ENCODE results near the gene PC. TPM values are rescaled to one million over a fixed set of nuclear protein-coding genes. Genes with fewer than 3 reads are reported as not detected.

PC gene
- total RNA-seq, 1 experiment from 2014 or later: 54.4 TPM

DNA sequence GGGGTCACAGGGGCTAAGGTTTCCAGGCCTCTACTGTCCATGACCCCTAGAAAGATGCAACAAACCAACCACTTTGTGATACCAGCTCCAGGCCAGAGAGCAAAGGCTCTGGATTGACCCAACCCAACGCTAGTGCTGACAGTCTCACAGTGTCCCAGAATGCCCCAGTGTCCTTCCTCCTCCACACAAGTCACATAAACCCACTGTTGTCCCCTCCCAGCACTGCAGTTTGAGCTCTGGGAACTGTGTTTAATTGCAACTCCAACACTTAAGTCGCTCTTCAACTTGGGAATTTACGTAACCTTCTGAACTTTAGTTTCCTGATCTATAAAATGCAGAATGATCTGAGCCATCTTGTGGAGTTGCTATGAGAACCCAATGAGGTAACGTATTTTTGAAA is 47.5 kb downstream of the PC start:
- DNase-seq (ENCODE audit: low read depth): no peak

DNA sequence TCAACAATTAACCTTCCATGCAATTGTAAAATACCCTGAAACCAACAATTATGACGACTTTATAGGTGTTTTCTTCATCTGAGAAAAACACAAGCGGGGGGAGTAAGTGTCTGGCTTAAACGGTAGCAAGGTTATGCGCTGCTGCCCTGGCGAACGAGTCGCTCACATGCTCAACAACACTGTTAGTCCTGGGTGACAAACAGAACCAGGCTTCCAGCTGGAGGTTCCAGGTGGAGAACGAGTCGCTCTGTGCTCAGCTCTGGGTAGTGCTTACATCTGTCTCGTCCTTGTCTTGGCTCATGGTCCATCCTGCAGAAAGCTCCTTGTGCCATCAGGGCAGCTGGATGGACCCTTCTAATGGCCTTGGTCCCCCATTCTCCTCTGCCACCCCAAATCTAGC is 48.2 kb downstream of the PC start:
- no peak for DNase-seq (ENCODE audit: low read depth)

DNA sequence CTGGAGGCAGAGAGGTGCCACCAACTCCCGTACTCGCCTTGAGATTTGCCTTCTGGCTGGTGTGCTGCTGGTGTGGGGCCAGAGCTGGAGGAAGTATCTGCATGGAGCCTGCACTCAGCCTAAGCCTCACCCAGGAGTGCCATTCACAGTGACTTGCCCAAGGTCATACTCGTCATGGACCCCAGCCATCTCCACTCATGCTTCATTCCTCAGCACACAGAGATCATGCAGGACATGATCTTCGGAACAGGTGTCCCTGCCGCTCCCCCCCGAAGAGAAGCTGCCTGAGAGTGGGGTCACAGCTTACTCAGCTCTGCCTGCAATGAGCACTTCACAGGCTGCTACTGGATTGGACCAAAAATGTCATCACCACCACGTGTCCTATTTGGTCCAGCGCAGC is 49.0 kb downstream of the PC start:
- no peak for DNase-seq (ENCODE audit: low read depth)

DNA sequence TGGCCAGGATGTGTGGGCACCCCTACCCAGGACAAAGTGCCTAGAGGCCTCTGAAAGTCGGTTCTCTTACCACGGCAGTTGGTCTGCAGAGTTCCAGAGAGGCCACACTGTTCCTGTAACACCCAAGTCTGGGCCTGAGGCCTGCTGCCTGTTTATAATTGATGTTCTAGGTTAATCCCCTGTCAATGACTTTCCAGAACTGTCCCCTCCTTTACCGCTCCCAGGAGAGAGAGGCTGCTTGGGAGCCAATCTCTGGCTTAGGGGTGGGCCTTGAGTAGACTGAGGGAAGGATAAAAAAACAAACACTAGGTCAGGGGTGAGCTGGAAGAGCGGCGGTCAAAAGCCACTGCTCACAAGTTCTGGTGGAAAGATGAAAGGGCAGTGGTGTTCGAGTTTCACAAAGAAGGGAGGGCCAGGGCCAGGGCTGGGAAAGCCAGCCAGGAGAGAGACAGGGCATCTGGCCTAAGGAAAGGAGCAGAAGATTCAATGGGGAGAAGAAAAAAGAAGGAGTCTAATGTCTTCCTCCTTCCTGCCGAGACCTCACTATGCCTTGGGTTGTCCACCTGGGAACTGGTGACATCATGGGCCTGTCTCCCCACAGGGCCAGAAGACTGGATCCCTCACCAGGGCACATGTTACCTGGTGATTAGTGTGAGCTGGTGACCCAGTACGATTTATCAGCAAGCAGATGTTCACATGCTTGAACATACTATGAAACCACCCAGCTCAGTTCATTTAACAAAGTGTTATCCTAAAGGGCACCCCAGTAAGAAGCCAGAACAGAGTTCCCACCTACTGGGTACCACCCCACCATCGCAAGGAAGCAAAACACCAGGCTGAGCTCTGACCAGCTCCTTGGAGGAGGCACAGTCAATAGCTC is 50.2 kb downstream of the PC start:
- no peak for DNase-seq (ENCODE audit: low read depth)

DNA sequence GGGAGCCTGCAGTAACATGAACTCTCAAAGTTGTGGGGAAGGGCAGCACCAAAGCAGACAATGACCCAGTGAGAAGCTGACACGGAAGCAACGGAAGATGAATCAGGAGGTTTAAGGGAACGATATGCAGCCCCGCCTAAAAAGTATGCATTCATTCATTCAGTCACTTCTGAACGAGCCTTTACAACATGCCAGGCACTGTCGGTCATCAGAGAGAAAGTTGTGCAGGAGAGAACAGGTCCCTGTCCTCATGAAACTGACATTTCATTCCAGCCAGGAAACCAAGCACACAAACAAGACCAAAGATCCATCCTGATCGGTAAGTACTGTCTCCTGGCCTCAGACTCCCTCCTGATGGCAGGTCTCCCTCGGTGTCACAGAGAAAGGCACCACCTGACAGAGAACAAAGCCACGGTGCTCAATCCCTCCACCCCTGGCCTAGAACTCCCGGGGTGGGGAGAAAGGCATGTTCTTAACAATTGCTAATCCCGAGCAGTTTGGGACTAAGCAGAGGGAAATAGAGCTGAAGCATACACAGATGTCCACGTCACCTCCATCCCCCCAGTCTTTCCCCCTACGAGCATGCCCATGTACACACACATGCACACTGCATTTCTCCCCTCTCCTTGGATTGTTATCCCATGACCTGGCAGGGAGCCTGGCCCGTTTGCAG is 52.0 kb downstream of the PC start:
- DNase-seq (ENCODE audit: low read depth): no peak

DNA sequence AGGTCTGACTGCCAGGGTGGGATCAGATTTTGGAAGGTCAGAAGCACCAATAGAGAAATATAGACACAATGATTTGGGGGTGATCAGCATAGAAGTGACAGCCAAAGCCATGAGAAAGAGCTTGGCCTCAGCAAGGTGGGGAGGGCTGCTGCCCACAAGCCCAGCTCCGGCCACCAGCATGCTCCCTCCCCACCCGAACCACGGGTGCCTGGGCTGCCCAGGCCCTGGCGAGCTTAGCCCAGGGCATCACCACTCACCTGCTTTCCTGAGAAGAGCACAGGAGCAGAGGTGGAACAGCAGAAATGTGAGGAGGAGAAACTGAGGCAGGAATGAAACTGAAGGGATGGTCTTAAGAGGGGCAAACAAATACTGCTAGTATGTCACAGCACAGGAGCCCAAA is 52.6 kb downstream of the PC start:
- DNase-seq (ENCODE audit: low read depth): no peak

DNA sequence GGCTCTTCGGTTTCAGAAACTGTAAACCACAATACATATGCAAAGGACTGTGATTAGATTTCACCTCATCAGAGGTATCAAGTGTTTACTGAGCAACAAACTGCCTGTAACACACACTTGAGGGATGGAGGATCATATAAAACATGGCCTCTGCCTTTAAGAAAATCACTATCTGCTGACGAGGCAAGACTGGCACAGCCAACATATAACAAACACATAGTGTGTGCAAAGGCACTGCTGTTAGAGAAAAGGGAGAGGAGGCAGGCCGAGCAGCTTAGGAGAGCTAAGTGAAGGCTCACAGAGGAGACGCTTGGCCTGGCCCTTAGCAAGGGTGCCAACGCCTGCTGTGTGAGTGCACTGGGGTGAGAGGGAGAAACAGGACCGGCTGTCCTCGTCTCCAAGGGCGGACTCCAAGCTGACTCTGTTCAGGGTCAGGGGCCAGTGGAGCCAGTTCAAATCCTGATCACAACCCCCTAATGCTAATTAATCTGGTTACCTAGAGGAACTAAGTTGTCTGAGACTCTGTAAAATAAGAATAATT is 53.1 kb downstream of the PC start:
- DNase-seq (ENCODE audit: low read depth): no peak

DNA sequence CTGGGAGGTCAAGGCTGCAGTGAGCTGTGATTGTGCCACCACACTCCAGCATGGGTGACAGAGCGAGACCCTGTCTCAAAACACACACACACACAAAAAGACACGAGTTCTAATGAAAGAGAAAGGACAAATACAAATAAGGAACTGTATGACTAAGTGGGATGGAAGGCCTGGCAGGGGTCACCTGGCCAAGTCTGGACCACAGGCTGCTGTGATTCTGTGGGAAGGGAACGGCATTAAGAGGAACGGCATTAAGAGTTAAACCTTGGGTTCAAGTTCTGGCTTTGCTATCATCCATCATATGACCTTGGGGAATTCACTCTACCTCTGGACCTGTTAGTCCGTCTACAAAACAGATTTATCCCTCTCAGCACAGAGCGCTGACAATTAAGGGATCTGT is 53.6 kb downstream of the PC start:
- DNase-seq (ENCODE audit: low read depth): no peak

DNA sequence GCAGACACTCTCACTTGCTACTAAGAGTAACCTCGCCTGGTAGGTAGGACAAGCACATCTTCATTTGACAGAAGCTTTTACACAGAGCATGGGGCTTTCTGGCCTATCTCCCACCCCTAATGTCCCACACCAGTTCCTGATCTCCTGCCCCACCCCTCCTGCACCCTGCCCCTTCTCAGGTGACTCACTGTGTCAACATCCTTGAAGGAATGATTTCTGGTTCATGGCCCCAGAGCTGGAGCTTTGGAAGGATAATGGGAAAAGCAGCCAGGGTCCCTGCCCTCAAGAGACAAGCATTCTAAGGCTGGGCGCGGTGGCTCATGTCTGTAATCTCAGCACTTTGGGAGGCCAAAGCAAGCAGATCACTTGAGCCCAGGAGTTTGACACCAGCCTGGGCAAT is 54.1 kb downstream of the PC start:
- DNase-seq (ENCODE audit: low read depth): peak; percentile 24

DNA sequence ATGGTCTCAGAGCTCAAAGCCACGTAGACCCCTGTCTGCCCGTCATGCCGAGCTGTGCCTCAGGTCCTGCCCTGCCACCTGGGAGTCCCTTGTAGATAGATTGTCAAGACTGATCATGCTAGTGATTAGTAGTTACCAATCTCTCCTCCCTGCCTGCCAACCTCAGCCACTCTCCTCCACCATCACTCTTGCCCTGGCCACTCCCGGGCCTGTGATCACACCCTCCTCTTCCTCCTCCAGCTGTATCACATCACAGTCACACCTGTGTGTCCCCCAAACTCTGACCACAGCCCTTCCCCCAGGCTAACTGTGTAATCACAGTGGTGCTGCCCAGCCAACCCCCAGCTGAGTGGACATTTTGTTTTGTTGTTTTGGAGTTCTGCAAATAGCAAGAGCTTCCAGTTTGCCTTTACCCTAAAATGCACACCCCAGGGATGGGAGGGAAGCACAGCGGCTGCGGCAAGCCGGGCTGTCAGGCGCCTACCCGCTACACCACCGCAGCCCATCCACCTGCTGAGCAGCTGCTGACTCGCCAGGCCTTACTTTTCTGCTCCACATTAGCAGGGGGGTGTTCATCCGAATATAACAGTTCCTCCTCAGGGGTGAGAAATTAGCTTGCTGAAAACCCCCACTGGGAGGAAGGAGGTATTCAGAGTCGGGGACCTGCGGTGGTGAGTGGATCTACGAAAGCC is 55.6 kb downstream of the PC start:
- DNase-seq (ENCODE audit: low read depth): no peak

DNA sequence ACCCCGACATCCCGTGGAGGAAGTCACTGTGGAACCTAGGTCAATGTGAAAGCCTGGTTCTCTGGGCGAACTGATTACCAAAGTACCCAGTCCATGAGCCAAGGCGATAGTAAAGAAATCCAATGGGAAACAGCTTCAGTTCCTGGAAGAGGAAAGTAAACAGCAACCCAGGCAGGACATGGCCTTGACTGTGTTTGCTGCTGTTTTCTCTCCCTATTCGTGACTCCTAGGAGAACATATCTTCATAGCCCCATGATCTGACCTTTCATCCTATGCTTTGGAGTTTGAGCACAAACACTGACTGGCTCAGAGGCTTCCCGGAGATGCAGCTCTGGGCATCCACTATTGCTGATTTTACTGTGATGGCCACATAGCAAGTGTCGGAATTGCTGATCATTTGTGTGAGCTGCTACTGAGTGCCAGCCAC is 56.2 kb downstream of the PC start:
- no peak for DNase-seq (ENCODE audit: low read depth)

DNA sequence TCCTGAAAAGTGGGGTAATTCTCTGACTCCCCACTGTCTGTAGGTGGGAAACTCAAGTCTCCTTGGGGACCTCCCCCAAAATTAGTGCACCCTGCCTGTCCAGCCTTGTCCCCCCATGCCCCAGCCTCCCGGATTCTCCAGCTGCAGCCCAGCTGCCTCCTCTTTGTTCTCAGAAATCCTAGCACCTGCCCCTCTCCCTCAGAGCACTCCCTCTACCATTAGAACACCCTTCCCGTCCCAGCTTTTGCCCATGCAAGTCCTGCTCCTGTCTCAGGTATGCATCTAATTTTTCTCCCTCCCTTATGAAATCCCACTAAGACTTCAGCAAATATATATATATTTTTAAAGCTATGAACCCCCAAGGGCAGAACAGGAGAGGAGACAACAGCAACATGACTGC is 64.0 kb downstream of the PC start:
- no peak for DNase-seq (ENCODE audit: low read depth)

DNA sequence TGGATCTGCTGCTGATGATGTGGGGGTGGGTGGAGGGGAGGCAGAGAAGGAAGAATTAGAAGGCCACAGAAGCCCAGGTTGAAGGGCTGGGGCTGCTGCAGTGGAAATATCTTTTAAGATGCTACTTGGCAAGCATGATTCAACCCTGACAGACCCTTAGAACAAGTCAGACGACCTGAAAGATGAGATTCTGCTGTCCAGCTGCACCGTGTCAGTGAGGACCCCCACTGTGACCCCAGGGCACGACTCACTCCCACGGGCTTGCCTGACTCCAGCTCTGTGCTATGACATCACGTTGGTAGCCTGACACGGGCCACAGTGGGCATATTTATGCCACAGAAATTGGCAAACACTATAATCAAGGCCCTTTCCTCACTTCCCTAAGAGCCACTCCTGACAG is 65.3 kb downstream of the PC start:
- DNase-seq (ENCODE audit: low read depth): peak; percentile 11

DNA sequence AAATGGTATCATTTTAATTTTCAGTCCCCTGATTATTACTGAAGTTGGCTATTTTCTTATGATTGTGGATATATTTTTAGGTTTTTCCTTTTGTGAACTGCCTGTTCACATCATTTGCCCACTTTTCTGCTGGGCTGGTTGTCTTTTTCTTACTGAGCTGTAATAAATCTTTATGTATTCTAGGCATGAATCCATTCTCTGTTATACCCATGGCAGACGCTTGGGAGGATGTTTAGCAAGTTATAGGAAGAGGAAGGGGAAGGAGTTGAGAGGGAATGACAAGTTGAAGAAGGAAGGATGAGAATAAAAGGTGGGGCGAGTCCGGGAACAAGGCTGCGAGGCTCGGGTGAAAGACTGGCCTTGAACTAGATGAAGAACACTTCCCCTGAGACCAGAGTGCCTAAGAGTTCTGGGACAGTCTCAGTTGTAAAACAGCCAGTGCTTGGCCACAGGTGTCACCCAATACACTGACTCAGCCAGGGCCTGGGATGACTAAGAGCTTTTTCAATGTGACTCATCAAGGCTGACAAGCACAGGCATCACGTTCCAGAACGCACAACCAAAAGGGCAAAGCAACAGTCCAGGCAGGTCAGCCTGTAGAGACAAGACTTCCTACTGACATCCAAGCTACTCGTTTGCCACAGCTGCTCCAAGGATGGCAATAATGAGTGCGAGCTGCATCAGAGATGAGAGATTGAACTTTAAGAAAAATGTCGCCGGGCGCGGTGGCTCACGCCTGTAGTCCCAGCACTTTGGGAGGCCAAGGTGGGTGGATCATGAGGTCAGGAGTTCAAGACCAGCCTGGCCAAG is 66.1 kb downstream of the PC start:
- peak; percentile 98 for DNase-seq (ENCODE audit: low read depth)

DNA sequence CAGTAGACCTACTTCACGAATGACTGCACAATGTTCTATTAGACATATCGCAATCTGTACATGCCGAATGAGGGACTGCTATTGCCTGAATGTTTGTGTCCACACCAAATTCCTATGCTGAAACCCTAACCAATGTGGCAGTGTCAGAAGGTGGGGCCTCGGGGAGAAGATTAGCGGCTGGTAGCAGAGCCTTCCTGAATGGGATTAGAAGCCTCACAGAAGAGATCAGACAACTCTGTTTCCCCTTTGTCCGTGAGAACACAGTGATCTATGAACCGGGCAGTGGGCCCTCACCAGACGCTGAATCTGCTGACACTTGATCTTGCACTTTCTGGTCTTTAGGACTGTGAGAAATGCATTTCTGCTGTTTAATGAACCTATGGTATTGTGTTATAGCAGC is 68.2 kb downstream of the PC start:
- no peak for DNase-seq (ENCODE audit: low read depth)

DNA sequence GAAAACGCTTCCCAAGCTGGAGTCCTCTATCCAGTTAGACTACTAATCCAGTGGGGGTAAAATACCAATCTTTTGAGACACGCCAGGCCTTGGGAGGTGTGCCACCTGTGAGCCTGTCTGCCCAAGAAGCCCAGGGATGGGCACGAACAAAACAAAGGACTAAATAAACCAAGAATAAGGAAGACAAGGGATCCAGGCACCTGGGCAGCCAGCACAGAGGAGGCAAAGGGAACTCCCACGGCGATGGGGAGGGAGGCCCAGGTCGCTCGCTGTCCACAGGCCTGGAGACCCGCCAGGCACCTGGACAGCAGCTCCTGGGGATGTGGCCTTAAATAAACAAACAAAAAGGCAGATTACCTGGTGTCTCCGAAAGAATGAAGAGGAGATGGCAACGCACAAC is 69.9 kb downstream of the PC start:
- no peak for DNase-seq (ENCODE audit: low read depth)

DNA sequence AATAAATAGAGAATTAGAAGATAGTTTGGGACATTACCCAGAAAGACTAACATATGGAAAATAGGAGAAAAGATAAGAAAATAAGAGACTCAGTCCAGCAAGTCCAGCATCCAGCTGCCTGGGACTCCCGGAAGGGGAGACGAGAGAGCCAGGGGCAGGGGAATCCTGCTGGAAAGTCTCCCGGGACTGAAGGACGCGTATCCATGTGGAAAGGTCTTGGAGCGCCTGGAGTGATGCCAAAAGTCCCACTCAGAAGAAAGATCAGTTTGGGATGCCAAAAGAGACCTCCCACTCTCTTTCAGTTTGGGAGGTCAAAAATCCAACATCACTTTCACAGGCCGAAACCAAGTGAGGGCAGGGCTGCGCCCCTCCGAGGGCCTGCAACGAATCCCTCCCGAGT is 70.7 kb downstream of the PC start:
- no peak for DNase-seq (ENCODE audit: low read depth)

DNA sequence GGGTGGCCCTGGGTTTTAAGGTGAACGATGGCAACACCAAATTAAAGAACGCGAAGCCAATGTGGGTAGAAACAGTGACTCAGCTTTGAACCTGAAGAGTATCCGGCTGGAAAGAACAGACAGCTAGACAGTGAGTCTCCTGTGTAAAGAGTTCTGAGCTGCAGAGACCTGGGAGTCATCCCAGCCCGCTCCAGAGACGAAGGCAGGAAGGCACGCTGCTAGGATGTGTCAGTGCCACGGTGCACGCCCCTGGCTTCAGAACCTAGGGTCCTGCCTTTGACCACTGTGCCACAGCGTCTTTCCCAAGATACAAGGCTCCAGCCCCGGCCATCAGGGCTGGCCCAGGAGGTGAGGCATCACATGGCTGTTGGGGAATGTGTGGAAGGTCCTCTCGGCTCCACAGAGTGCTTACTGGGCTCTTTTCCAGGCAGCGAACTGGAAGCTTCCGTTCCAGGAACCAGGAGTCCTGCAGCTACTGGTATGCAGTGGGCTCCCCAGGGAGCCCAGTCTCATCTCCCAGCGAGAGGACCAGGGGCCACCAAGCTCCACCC is 71.4 kb downstream of the PC start:
- DNase-seq (ENCODE audit: low read depth): no peak

DNA sequence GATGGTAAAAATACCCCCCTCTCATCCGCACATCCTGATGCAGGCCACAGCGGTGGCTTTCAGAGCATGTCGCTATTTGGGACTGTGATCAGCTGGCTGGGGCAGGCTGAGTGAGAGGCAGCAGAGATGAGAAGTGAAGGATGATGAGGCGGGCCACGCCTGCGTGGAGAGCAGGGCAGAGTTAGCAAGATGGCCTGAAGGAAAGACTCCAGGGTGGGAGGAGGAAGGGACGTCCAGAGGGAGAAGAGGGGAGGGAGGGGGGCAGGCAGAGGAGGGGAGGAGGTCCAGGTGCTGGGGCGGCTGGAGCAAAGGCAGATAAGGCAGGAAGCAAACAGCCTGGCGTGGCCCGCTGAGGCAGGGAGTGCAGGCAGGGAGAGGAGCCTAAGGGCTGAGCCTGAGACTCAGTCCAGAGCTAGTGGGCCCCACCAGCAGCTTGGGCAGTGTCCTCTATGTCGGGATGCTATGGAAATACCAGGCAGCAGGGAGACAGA is 72.2 kb downstream of the PC start:
- DNase-seq (ENCODE audit: low read depth): no peak

DNA sequence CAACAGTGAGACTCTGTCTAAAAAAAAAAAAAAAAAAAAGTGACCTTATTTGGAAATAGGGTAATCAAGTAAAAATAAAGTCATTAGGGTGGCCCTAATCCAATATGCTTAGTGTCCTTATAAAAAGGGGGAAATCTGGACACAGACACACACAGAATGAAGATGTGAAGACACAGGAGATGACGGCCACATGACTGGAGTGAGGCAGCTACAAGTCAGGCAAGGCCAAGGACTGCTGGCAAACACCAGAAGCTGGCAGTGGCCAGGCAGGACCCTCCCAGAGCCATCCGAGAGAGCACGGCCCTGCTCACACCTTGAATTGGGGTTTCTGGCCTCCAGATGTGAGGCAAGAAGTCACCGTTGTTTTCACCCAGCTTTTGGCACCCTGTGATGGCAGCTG is 72.7 kb downstream of the PC start:
- DNase-seq (ENCODE audit: low read depth): no peak

DNA sequence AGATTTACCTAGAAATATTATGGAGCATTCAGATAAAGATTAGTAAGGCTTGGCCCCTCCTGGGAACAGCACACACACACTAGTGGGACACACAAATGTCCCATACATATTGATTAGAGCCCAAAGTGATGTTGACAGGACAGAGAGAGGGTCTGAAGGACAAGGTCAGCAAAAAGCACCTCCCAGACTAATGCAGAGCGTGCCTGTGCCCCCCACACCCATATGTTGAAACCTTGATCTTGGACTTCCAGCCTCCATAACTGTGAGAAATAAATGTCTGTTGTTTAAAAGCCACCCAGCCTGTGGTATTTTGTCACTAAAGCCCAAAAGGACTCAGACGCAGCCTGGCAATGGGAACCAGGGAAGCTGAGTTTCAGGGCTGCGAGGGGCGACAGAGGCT is 73.7 kb downstream of the PC start:
- no peak for DNase-seq (ENCODE audit: low read depth)
